HEK293T (cell line): ENCODE data around the gene CLASRP.

ENCODE experiments used
- CTCF ChIA-PET: fragments of 350-600 bp; formaldehyde crosslinking; extraction: SDS; loops from one replicate; lab custom pipeline; 2021; ENCODE audit warnings: antibody characterized with exemption, inconsistent platforms; lab: Yijun Ruan, JAX
- POLR2A ChIA-PET: fragments of 350-600 bp; formaldehyde crosslinking; extraction: SDS; loops from one replicate; lab custom pipeline; 2020; ENCODE audit warnings: antibody characterized with exemption, inconsistent platforms; lab: Yijun Ruan, JAX
- DNase-seq: peaks from one replicate; pipeline ENCODE4 v3.0.0; 2012; ENCODE audit warnings: mixed read lengths; ENCODE audit errors: extremely low spot score
- ARNT ChIP-seq: fragments of 450-650 bp; IDR thresholded peaks from 2 replicates; pipeline ENCODE4 v1.6.1; 2017; ENCODE audit warnings: mild to moderate bottlenecking
- BHLHE40 ChIP-seq: fragments of 450-650 bp; IDR thresholded peaks from 2 replicates; pipeline ENCODE4 v1.6.1; 2016; ENCODE audit warnings: mild to moderate bottlenecking, moderate library complexity, borderline replicate concordance
- CTBP1 ChIP-seq: fragments of 450-650 bp; IDR thresholded peaks from 2 replicates; pipeline ENCODE4 v1.6.1; 2016; ENCODE audit warnings: borderline replicate concordance
- ELF4 ChIP-seq: fragments of 450-650 bp; IDR thresholded peaks from 2 replicates; pipeline ENCODE4 v1.6.1; 2017; ENCODE audit warnings: antibody characterized with exemption
- FOXA1 ChIP-seq: fragments of 450-650 bp; IDR thresholded peaks from 2 replicates; pipeline ENCODE4 v1.6.1; 2016; ENCODE audit warnings: mild to moderate bottlenecking
- FOXK2 ChIP-seq: fragments of 450-650 bp; IDR thresholded peaks from 2 replicates; pipeline ENCODE4 v1.6.1; 2016; ENCODE audit warnings: mild to moderate bottlenecking
- FOXM1 ChIP-seq: fragments of 450-650 bp; IDR thresholded peaks from 2 replicates; pipeline ENCODE4 v1.6.1; 2017; ENCODE audit warnings: mild to moderate bottlenecking, borderline replicate concordance
- HDGF ChIP-seq: fragments of 450-650 bp; IDR thresholded peaks from 2 replicates; pipeline ENCODE4 v1.6.1; 2017; ENCODE audit warnings: antibody characterized with exemption, borderline replicate concordance
- L3MBTL2 ChIP-seq: fragments of 450-650 bp; conservative IDR thresholded peaks from 2 replicates; pipeline ENCODE4 v1.6.1; 2016; ENCODE audit warnings: mild to moderate bottlenecking
- LEF1 ChIP-seq: fragments of 450-650 bp; IDR thresholded peaks from 2 replicates; pipeline ENCODE4 v1.6.1; 2017; ENCODE audit warnings: mild to moderate bottlenecking, borderline replicate concordance
- NFRKB ChIP-seq: fragments of 450-650 bp; IDR thresholded peaks from 2 replicates; pipeline ENCODE4 v1.6.1; 2016; ENCODE audit warnings: mild to moderate bottlenecking, moderate library complexity
- PKNOX1 ChIP-seq: fragments of 450-650 bp; IDR thresholded peaks from 2 replicates; pipeline ENCODE4 v1.6.1; 2016
- SP1 ChIP-seq: fragments of 450-650 bp; IDR thresholded peaks from 2 replicates; pipeline ENCODE4 v1.6.1; 2017
- SUZ12 ChIP-seq: fragments of 450-650 bp; IDR thresholded peaks from 2 replicates; pipeline ENCODE4 v1.6.1; 2016; ENCODE audit warnings: mild to moderate bottlenecking
- TARDBP ChIP-seq: fragments of 450-650 bp; IDR thresholded peaks from 2 replicates; pipeline ENCODE4 v1.6.1; 2016
- ZNF384 ChIP-seq: fragments of 450-650 bp; IDR thresholded peaks from 2 replicates; pipeline ENCODE4 v1.6.1; 2016

Gene CLASRP

GRCh38 chr19:45016388-45017314 lies 22.2 kb upstream of the CLASRP start:
- ChIA-PET CTCF (interaction anchor here (0.6 to 1.0 kb wide), 4 partner anchors 10 to 1745 kb away, joined by 3 to 4 read pairs (median 3); partner anchors contain the start of gene CLASRP), POLR2A (no interaction called here)
- peak; percentile 69 for DNase-seq
- no peak for TF ChIP-seq HDGF
- no peak for TF ChIP-seq PKNOX1
- TF ChIP-seq FOXM1, result no peak
- no peak for TF ChIP-seq SUZ12
- TF ChIP-seq L3MBTL2, result no peak
- no peak for TF ChIP-seq ARNT
- no peak for TF ChIP-seq CTBP1
- no peak for TF ChIP-seq SP1
- no peak for TF ChIP-seq LEF1
- no peak for TF ChIP-seq ELF4
- TF ChIP-seq TARDBP, result no peak
- TF ChIP-seq NFRKB, result no peak
- TF ChIP-seq BHLHE40, result no peak
- TF ChIP-seq ZNF384, result no peak
- TF ChIP-seq FOXK2, result no peak
- TF ChIP-seq FOXA1, result no peak

DNA sequence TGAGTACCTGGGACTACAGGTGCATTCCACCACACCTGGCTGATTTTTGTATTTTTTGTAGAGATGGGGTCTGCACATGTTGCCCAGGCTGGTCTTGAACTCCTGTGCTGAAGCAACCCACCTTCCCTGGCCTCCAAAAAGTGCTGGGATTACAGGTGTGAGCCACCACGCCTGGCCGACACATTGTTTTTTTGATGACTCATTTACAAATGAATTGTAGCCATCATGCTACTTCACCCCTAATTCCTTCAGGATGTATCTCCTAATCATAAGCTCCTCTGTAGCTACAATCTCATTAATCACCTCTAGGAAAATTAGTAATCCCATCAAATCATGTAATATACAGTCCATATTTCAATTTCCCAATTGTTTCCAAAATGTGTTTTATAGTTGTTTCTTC lies 19.7 kb upstream of the CLASRP start:
- CTCF ChIA-PET, result no interaction called here
- DNase-seq, result no peak
- POLR2A ChIA-PET, result interaction anchor here (1.0 kb wide), 1 partner anchor 20 kb away, joined by 5 read pairs; the partner anchor contains the start of gene CLASRP
- TF ChIP-seq TARDBP (no peak), NFRKB (no peak), CTBP1 (no peak), ARNT (no peak), BHLHE40 (no peak), PKNOX1 (no peak), FOXK2 (no peak)

GRCh38 chr19:45020071-45020470 lies 18.8 kb upstream of the CLASRP start:
- ChIA-PET CTCF (no interaction called here), POLR2A (no interaction called here)
- no peak for DNase-seq
- TF ChIP-seq L3MBTL2, result no peak
- TF ChIP-seq FOXA1, result no peak
- TF ChIP-seq ZNF384, result no peak
- no peak for TF ChIP-seq CTBP1
- TF ChIP-seq BHLHE40, result no peak
- no peak for TF ChIP-seq NFRKB
- TF ChIP-seq ARNT, result no peak
- TF ChIP-seq FOXM1, result no peak
- TF ChIP-seq SP1, result no peak
- TF ChIP-seq PKNOX1, result no peak
- no peak for TF ChIP-seq ELF4

DNA sequence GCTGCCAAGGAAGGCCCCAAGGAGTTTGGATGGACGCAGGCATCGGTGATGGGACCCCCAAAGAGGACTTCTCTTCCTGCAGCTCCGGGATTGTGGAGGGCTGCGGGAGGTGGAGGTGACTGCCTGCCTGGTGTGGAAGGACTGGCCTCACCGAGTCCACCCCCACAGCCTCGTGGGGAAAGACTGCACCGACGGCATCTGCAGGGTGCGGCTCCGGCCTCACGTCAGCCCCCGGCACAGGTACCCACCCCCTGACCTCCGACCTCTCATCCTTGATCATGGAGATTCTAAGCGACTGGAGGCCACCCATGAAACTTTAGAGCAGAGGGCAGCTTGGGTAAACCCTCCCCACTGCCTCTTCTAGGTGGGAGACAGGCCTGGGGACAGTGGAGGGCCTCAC lies 16.9 kb upstream of the CLASRP start:
- no peak for DNase-seq
- CTCF ChIA-PET, result no interaction called here
- POLR2A ChIA-PET, result no interaction called here
- TF ChIP-seq LEF1 (no peak), HDGF (no peak)

DNA sequence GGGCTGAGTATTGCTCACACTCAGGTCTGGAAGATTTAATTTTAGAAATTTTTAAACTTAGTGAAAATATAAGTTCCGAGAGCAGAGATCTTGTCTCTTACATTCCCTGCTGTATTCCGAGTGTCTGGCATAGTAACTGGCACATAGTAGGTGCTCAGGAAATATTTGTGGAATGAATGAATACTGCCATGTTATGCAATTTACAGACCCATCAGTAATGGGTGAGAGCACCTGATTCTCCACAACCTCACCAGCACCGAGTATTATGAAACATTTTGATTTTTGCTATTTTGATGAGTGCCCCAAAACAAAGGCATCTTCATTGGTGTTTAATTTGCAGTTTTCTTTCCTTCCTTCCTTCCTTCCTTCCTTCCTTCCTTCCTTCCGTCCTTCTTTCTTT lies 15.8 kb upstream of the CLASRP start:
- DNase-seq, result no peak
- ChIA-PET POLR2A (no interaction called here), CTCF (interaction anchor here (0.7 kb wide), 1 partner anchor 15 kb away, joined by 3 read pairs; no protein-coding TSS in a partner anchor)
- TF ChIP-seq BHLHE40 (no peak), L3MBTL2 (no peak), LEF1 (no peak), SUZ12 (no peak), FOXK2 (no peak), SP1 (no peak), ELF4 (no peak), FOXM1 (no peak), NFRKB (no peak), FOXA1 (no peak), HDGF (no peak), PKNOX1 (no peak), CTBP1 (no peak), ZNF384 (no peak), ARNT (no peak), TARDBP (no peak)

- POLR2A ChIA-PET, result no interaction called here
- TF ChIP-seq TARDBP (no peak), HDGF (no peak), PKNOX1 (no peak), ELF4 (no peak), SUZ12 (no peak), L3MBTL2 (no peak), BHLHE40 (no peak), CTBP1 (no peak), FOXK2 (no peak), ARNT (no peak), SP1 (no peak), FOXM1 (no peak), NFRKB (no peak), LEF1 (no peak), FOXA1 (no peak), ZNF384 (no peak)
- CTCF ChIA-PET, result no interaction called here
- DNase-seq, result no peak
Measured at GRCh38 chr19:45025264-45025663, 13.6 kb upstream of the CLASRP start.
